Panc1 (cell line): ENCODE data around the gene ZC3H14. TPM values are rescaled to one million over a fixed set of nuclear protein-coding genes. Genes with fewer than 3 reads are reported as not detected.

Source experiments
- ATAC-seq: fragments of 200-7000 bp; cut with Tn5 transposase; 2 replicates; pipeline ENCODE4 v1.9.1; 2020; ENCODE audit warnings: mild to moderate bottlenecking, moderate library complexity
- BruUV-seq: library from RNA; stranded (reverse); fragments of 400-500 nt; replicated peaks from 2 replicates; lab custom pipeline; 2021; lab: Mats Ljungman, UMichigan
- CTCF ChIA-PET: fragments of 300-600 bp; sonication (Branson Sonifier 250); formaldehyde crosslinking; loops from one replicate; lab custom pipeline; 2022; ENCODE audit warnings: antibody characterized with exemption; lab: Charles Lee
- POLR2A ChIA-PET: fragments of 300-600 bp; sonication (Branson Sonifier 250); formaldehyde crosslinking; loops from one replicate; lab custom pipeline; 2022; ENCODE audit warnings: antibody characterized with exemption; lab: Charles Lee
- DNase-seq: peaks from one replicate; pipeline ENCODE4 v3.0.0-alpha.2; 2010; ENCODE audit warnings: low read depth, low spot score
- H3K27ac ChIP-seq: 2 replicates; pipeline ENCODE4 v1.5.1; 2011; ENCODE audit warnings: mild to moderate bottlenecking, low read length, inconsistent platforms
- H3K27me3 ChIP-seq: fragments of 200-500 bp; sonication (Bioruptor generic); 2 replicates; pipeline ENCODE4 v1.6.0; 2014; ENCODE audit warnings: low read length, inconsistent platforms; ENCODE audit not compliant: control insufficient read depth, insufficient read depth
- H3K36me3 ChIP-seq: fragments of 200-500 bp; sonication (Bioruptor generic); 2 replicates; pipeline ENCODE4 v1.5.1; 2014; ENCODE audit warnings: inconsistent platforms, mild to moderate bottlenecking, low read length, moderate library complexity; ENCODE audit not compliant: control insufficient read depth, insufficient read depth
- H3K4me1 ChIP-seq: 2 replicates; pipeline ENCODE4 v1.5.1; 2011; ENCODE audit warnings: inconsistent platforms, mild to moderate bottlenecking, low read length, moderate library complexity; ENCODE audit not compliant: control insufficient read depth, insufficient read depth
- H3K4me3 ChIP-seq, 2 experiments: 2 replicates each; pipeline ENCODE4 v1.5.1; 2011 to 2012; ENCODE audit warnings: low read depth in 2 of 2, low read length in 2 of 2, mild to moderate bottlenecking in 2 of 2, inconsistent platforms in 1 of 2, moderate library complexity in 1 of 2
- H3K9me3 ChIP-seq: fragments of 200-500 bp; sonication (Bioruptor generic); 2 replicates; pipeline ENCODE4 v1.5.1; 2014; ENCODE audit warnings: low read depth, mild to moderate bottlenecking, inconsistent platforms, low read length, moderate library complexity; ENCODE audit not compliant: control insufficient read depth, insufficient read depth
- CTCF ChIP-seq: fragments of 450-650 bp; IDR thresholded peaks from 2 replicates; pipeline ENCODE4 v1.5.1; 2017; ENCODE audit warnings: mild to moderate bottlenecking
- POLR2AphosphoS5 ChIP-seq: IDR thresholded peaks from 2 replicates; pipeline ENCODE4 v1.6.1; 2012; ENCODE audit warnings: mild to moderate bottlenecking, low read depth, low read length, moderate library complexity
- REST ChIP-seq, 2 experiments: IDR thresholded peaks; 2 replicates each; pipeline ENCODE4 v1.6.1; 2011 to 2012; ENCODE audit warnings: low read depth in 2 of 2, control low read depth in 1 of 2, low read length in 1 of 2, mild to moderate bottlenecking in 1 of 2, moderate library complexity in 1 of 2; ENCODE audit not compliant: insufficient read depth in 1 of 2
- SIN3A ChIP-seq: IDR thresholded peaks from 2 replicates; pipeline ENCODE4 v1.6.1; 2012; ENCODE audit warnings: low read depth, mild to moderate bottlenecking, low read length, moderate library complexity, borderline replicate concordance; ENCODE audit not compliant: insufficient read depth
- TCF7L2 ChIP-seq: IDR thresholded peaks from 2 replicates; pipeline ENCODE4 v1.6.1; 2011; ENCODE audit warnings: mild to moderate bottlenecking, low read depth, low read length, inconsistent platforms
- in situ Hi-C: cut with HindIII; loops from 2 replicates; pipeline ENCODE4 v1.10.0; 2016; ENCODE audit warnings: low sequenced_read_pairs, low pct_unique_long_range_greater_than_20kb
- intact Hi-C: fragments of 100-400 bp; cut with micrococcal nuclease; formaldehyde crosslinking; loops from one replicate; pipeline ENCODE4 v1.10.0; 2022; ENCODE audit not compliant: unreplicated experiment
- total RNA-seq: library from RNA; stranded (reverse); gene quantifications from one replicate; pipeline ENCODE4 v1.2.1, GENCODE V29; 2021; ENCODE audit not compliant: unreplicated experiment

Gene ZC3H14
- total RNA-seq, 1 experiment from 2014 or later, result 57.1 TPM

- Histone ChIP-seq H3K4me3 (no peak overlapping the region), H3K4me1 (no peaks in the 10 kb centered on the region), H3K36me3 (peaks cover 8% of the 10 kb centered on the region; the same call in 1 of the 2 replicates), H3K27me3 (no peaks in the 10 kb centered on the region), H3K9me3 (no peaks in the 10 kb centered on the region), H3K27ac (no peak overlapping the region)
- no peak for TF ChIP-seq POLR2AphosphoS5
- TF ChIP-seq SIN3A, result no peak
- TF ChIP-seq TCF7L2, result no peak
- no peak for TF ChIP-seq REST (IDR thresholded peaks at IDR 0.05; ENCODE audit: insufficient read depth in 1 of 2, low read depth in 2 of 2, low read length in 1 of 2)
- no peak for TF ChIP-seq CTCF
- ATAC-seq, result no peak
- intact Hi-C loops (no loop called here), in situ Hi-C loops (no loop called here)
- no TSS peak for BruUV-seq
- ChIA-PET CTCF (interaction anchor here (0.6 kb wide), 1 partner anchor 50 kb away, joined by 8 read pairs; no protein-coding TSS in a partner anchor), POLR2A (no interaction called here)
- no peak for DNase-seq
Measured at GRCh38 chr14:88545256-88545655, 17.6 kb upstream of the ZC3H14 start.

- no peaks in the 10 kb centered on the region for H3K27me3 ChIP-seq
- peaks cover 5% of the 10 kb centered on the region; the same call in 1 of the 2 replicates for H3K4me1 ChIP-seq
- H3K9me3 ChIP-seq, result no peaks in the 10 kb centered on the region
- ChIA-PET CTCF (interaction anchor here (0.7 kb wide), 1 partner anchor 358 kb away, joined by 5 read pairs; no protein-coding TSS in a partner anchor), POLR2A (interaction anchor here (0.7 kb wide), 1 partner anchor 9 kb away, joined by 3 read pairs; no protein-coding TSS in a partner anchor)
- intact Hi-C loops, result no loop called here
- no peak overlapping the region for H3K27ac ChIP-seq
- no peak for ATAC-seq
- no peak for TF ChIP-seq TCF7L2
- TF ChIP-seq POLR2AphosphoS5, result no peak
- TF ChIP-seq REST (IDR thresholded peaks at IDR 0.05; ENCODE audit: insufficient read depth in 1 of 2, low read depth in 2 of 2, low read length in 1 of 2), result no peak
- no peak for TF ChIP-seq CTCF
- no peak for TF ChIP-seq SIN3A
- in situ Hi-C loops, result no loop called here
- BruUV-seq, result no TSS peak
- no peak overlapping the region for H3K4me3 ChIP-seq
- no peak for DNase-seq
- peaks cover 8% of the 10 kb centered on the region; the same call in 1 of the 2 replicates for H3K36me3 ChIP-seq
Measured at GRCh38 chr14:88546621-88547385, 16.0 kb upstream of the ZC3H14 start.
